Urinary bladder (tissue), 4 donors: ENCODE measurements around the gene MAPKBP1. TPM values are rescaled to one million over a fixed set of nuclear protein-coding genes. Genes with fewer than 3 reads are reported as not detected.
"Not testable (repeated sequence)": the region's sequence is repeated elsewhere in the genome, so short reads cannot be mapped to it uniquely, and the experiment has no call there.

Experiments used
- DNase-seq: peaks from one replicate; pipeline ENCODE4 v3.0.0-alpha.2; 2015; ENCODE audit errors: extremely low spot score
- H3K27ac ChIP-seq: one replicate; pipeline ENCODE4 v1.5.1; 2013; ENCODE audit warnings: low read depth, mild to moderate bottlenecking, moderate library complexity
- H3K36me3 ChIP-seq: one replicate; pipeline ENCODE4 v1.6.1; 2013; ENCODE audit warnings: mild to moderate bottlenecking, moderate library complexity; ENCODE audit not compliant: insufficient read depth
- H3K4me1 ChIP-seq: one replicate; pipeline ENCODE4 v1.6.1; 2013; ENCODE audit warnings: mild to moderate bottlenecking, moderate library complexity; ENCODE audit not compliant: insufficient read depth
- H3K4me3 ChIP-seq: one replicate; pipeline ENCODE4 v1.5.1; 2013; ENCODE audit warnings: low read depth, low read length
- whole genome bisulfite sequencing: extraction: QIAGEN DNeasy Blood & Tissue Kit; methylation state at CpG from one replicate; pipeline ENCODE4 v1.1.7; 2013; 5-methylcytosine and 5-hydroxymethylcytosine counted together
- polyA plus RNA-seq: library from polyadenylated mRNA; stranded (reverse); fragments of 200-250 nt; gene quantifications from one replicate; pipeline ENCODE4 v1.2.3, GENCODE V29; 2013
- total RNA-seq: library from RNA; depleted of rRNA; stranded (reverse); fragments of >200 nt; gene quantifications from one replicate; pipeline ENCODE4 v1.2.3, GENCODE V29; 2014
- donor health status: healthy with polysubstance abuse.
- donor health status: healthy.

The MAPKBP1 gene
- total and polyA plus RNA-seq, 2 donors = 19.1 to 27.7 TPM

DNA sequence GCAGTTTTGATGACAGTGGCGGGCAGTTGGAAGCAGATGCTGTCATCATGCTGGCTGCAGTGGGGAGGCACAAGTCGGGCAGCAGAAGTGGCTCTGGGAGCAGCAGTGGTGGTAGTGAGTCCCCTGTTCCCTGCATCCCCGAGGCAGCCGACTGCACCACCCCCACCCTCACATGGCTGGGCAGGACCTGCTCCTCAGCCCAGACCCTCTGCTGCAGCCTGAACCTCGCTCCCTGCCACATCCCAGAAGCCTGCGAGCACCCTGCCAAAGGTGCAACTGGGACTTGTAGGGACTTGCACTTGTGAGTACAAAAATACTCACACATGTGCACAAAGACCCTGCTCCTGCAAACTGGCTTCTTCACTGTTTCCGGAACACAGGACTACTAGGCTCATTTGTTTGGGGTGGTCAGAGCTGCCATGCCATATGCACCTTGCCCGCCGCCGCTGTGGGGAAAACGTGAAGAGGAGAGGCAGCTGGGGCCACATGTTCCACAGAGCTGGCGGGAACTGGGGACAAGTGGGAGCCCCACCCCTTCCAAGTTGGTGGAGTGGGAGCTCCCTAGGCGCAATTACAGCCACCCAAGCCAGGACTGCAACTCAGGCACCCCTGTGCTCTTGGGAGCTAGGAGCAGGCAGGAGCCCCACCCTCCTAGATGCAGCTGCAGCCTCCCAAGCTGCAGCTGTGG is 55.8 kb downstream of the MAPKBP1 start:
- Histone ChIP-seq H3K27ac (no peak overlapping the region), H3K4me1 (no peaks in the 10 kb centered on the region), H3K36me3 (no peaks in the 10 kb centered on the region), H3K4me3 (no peak overlapping the region)
- DNase-seq = no peak
- WGBS = 89% methylated on average over 13 of the region's 13 CpGs

DNA sequence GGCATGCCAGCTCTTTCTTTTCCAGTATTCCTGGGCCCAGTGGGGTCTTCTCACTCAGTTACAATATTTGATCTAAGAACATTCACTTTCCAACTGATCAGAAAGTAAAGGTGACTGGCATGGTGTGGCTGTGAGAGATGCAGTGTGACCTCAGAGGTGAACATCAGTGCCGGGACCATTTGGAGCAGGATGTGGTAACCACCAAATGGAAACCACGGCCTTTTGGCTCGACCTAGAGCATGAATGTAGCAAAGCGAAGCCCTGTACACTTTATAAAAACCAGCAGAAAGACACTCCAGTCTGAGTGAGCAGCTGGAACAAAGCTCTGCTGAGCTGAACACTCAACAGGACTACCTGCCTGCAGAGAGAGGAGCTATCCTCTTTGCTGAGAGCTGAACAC is 57.0 kb downstream of the MAPKBP1 start:
- H3K27ac ChIP-seq, H3K4me1 ChIP-seq, H3K36me3 ChIP-seq, H3K4me3 ChIP-seq, DNase-seq: not testable (repeated sequence)
- WGBS = 80% methylated on average over 4 of the region's 4 CpGs

GRCh38 chr15:41832208-41832607 is 57.9 kb downstream of the MAPKBP1 start:
- 96% methylated on average over 10 of the region's 10 CpGs for WGBS
- no peak overlapping the region for H3K4me3 ChIP-seq
- H3K27ac ChIP-seq = no peak overlapping the region
- H3K4me1 ChIP-seq = no peaks in the 10 kb centered on the region
- no peak for DNase-seq
- no peaks in the 10 kb centered on the region for H3K36me3 ChIP-seq

DNA sequence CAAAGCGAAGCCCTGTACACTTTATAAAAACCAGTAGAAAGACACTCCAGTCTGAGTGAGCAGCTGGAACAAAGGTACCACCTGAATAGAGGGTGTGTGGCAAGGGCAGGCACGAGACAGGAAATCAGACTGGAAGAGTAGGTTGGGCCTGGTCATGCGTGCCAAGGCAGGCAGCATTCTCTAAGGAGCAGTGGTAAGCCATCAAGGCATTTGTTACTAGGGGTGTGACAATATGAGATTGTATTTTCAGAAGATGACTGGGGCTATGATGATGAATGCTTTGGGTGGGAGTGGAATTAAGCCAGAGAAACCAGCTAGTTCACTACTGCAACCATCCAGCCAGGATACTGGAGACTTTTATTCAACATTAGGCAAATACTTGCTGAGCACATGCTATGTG is 58.6 kb downstream of the MAPKBP1 start:
- Histone ChIP-seq H3K4me3 (no peak overlapping the region), H3K27ac (no peak overlapping the region), H3K36me3 (no peaks in the 10 kb centered on the region), H3K4me1 (no peaks in the 10 kb centered on the region)
- peak; percentile 71 for DNase-seq
- WGBS = 79% methylated on average over 3 of the region's 3 CpGs

- no peak for DNase-seq
- Histone ChIP-seq H3K27ac (no peak overlapping the region), H3K36me3 (no peaks in the 10 kb centered on the region), H3K4me3 (no peak overlapping the region), H3K4me1 (no peaks in the 10 kb centered on the region)
- 72% methylated on average over 3 of the region's 3 CpGs for WGBS
Observed at GRCh38 chr15:41834096-41834495, 59.8 kb downstream of the MAPKBP1 start.

GRCh38 chr15:41836073-41836472 is 61.8 kb downstream of the MAPKBP1 start:
- H3K4me1 ChIP-seq = no peaks in the 10 kb centered on the region
- no peaks in the 10 kb centered on the region for H3K36me3 ChIP-seq
- no peak overlapping the region for H3K27ac ChIP-seq
- no peak for DNase-seq
- no peak overlapping the region for H3K4me3 ChIP-seq
- WGBS = 63% methylated on average over 6 of the region's 6 CpGs

- no peak for DNase-seq
- no peaks in the 10 kb centered on the region for H3K36me3 ChIP-seq
- H3K4me1 ChIP-seq = no peaks in the 10 kb centered on the region
- WGBS = 91% methylated on average over 23 of the region's 23 CpGs
- no peak overlapping the region for H3K4me3 ChIP-seq
- H3K27ac ChIP-seq = no peak overlapping the region
Observed at GRCh38 chr15:41836713-41837454, 62.6 kb downstream of the MAPKBP1 start.

GRCh38 chr15:41838400-41838897 is 64.2 kb downstream of the MAPKBP1 start, which contains the start of gene PLA2G4B:
Gene PLA2G4B (plus strand): TSS chr15:41838847. CDS start chr15:41838914, 67 bp downstream.
- peak; percentile 39 for DNase-seq
- Histone ChIP-seq H3K36me3 (no peaks in the 10 kb centered on the region), H3K4me1 (no peaks in the 10 kb centered on the region), H3K4me3 (no peak within 1 kb of the TSS), H3K27ac (peak within 1 kb of the TSS; percentile 44)
- 83% methylated on average over 6 of the region's 6 CpGs for WGBS

DNA sequence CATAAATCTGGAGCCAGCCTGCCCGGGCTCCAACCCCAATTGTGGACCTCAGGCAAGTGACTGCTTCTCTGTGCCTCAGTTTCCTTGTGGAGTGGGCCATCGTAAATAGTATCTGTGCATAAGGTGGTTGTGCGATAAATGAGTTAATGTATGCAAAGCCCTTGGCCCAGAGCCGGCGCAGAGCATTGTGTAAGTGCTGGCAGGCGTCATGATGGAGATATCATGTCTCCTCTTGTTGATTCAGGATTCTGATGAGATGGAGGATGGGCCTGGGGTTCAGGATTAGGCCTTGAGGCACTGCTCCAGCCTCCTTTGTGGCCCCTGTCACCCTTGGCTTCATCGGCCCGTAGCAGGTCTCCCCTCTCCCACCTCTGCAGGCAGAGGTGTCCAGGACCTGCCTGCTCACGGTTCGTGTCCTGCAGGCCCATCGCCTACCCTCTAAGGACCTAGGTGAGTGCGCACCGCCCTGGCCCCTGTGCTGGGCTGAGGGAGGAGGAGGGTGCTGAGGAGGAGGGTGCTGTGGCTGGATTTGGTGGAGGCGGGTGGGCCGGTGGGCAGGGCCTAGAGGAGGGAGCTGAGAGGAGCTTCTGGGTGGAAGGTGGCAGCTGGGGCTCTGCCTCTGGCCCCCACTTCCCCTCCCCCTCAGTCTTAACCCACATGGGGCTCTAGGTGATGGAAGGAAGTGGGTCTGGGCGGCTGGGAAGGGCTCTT is 65.7 kb downstream of the MAPKBP1 start:
- WGBS = 94% methylated on average over 16 of the region's 16 CpGs

DNA sequence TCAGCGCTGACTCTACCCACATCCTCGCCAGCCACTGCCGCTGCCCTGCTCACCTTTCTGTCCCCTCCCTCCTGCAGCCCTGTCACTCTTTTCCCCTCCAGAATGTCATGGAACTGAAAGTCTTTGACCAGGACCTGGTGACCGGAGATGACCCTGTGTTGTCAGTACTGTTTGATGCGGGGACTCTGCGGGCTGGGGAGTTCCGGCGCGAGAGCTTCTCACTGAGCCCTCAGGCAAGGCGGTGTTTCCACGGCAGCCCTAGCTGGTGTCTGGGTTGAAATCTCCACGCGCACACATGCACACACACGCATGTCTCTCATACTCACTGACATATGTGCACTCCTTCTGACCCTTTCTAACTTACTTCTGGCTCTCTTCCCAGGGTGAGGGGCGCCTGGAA is 66.4 kb downstream of the MAPKBP1 start:
- no peak overlapping the region for H3K27ac ChIP-seq
- DNase-seq = no peak
- WGBS = 92% methylated on average over 15 of the region's 15 CpGs
- H3K36me3 ChIP-seq = no peaks in the 10 kb centered on the region
- no peaks in the 10 kb centered on the region for H3K4me1 ChIP-seq
- H3K4me3 ChIP-seq = no peak overlapping the region

More for the DNA sequence above, 65.7 kb downstream of the MAPKBP1 start:
- H3K27ac ChIP-seq = no peak overlapping the region
- no peak overlapping the region for H3K4me3 ChIP-seq
- no peaks in the 10 kb centered on the region for H3K36me3 ChIP-seq
- DNase-seq = no peak
- no peaks in the 10 kb centered on the region for H3K4me1 ChIP-seq

DNA sequence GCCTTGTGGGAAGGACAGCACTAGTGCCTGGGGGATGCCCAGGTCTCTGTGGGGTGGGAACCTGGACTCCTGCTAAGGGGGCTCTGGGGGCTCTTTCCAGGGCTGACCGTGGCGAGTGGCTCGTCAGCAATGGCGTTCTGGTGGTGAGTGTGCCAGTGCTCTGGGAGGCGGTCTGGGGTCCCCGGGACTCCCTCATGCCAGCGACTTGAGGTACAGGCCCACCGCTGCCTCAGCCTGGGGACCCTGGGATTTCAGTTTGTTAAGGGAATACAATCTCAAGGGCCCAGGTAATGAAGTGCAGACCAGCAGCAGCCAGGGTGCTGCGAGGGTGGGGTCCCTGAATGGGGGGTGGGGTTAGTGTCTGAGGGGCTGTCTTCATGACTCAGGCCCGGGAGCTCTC is 66.8 kb downstream of the MAPKBP1 start:
- Histone ChIP-seq H3K4me1 (no peaks in the 10 kb centered on the region), H3K27ac (no peak overlapping the region), H3K36me3 (no peaks in the 10 kb centered on the region), H3K4me3 (no peak overlapping the region)
- 93% methylated on average over 10 of the region's 10 CpGs for WGBS
- DNase-seq = no peak

- Histone ChIP-seq H3K27ac (no peak overlapping the region), H3K36me3 (no peaks in the 10 kb centered on the region), H3K4me3 (no peak overlapping the region), H3K4me1 (no peaks in the 10 kb centered on the region)
- DNase-seq = no peak
- 76% methylated on average over 12 of the region's 12 CpGs for WGBS
Observed at GRCh38 chr15:41842229-41842628, 67.9 kb downstream of the MAPKBP1 start.

DNA sequence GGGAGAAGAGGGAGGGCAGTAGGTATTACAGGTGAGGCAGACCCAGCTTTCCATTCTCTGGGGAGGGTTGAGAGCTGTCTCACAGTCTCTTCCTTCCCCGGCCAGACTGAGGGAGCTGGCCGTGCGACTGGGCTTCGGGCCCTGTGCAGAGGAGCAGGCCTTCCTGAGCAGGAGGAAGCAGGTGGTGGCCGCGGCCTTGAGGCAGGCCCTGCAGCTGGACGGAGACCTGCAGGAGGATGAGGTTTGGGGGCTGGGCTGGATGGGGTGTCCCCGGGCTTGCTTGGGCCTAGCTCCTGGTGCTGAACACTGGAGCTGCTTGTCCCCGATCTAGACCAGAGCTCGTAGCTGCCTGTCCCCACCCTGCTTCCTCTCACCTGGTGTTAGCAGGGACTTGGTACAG is 69.3 kb downstream of the MAPKBP1 start:
- no peaks in the 10 kb centered on the region for H3K36me3 ChIP-seq
- no peaks in the 10 kb centered on the region for H3K4me1 ChIP-seq
- no peak overlapping the region for H3K4me3 ChIP-seq
- DNase-seq = no peak
- WGBS = 84% methylated on average over 10 of the region's 10 CpGs
- H3K27ac ChIP-seq = no peak overlapping the region
